ENCODE results near the gene KASH5. TPM values are rescaled to one million over a fixed set of nuclear protein-coding genes. Genes with fewer than 3 reads are reported as not detected.

Gene KASH5
- total RNA-seq, 1 experiment from 2014 or later, result not detected

DNA sequence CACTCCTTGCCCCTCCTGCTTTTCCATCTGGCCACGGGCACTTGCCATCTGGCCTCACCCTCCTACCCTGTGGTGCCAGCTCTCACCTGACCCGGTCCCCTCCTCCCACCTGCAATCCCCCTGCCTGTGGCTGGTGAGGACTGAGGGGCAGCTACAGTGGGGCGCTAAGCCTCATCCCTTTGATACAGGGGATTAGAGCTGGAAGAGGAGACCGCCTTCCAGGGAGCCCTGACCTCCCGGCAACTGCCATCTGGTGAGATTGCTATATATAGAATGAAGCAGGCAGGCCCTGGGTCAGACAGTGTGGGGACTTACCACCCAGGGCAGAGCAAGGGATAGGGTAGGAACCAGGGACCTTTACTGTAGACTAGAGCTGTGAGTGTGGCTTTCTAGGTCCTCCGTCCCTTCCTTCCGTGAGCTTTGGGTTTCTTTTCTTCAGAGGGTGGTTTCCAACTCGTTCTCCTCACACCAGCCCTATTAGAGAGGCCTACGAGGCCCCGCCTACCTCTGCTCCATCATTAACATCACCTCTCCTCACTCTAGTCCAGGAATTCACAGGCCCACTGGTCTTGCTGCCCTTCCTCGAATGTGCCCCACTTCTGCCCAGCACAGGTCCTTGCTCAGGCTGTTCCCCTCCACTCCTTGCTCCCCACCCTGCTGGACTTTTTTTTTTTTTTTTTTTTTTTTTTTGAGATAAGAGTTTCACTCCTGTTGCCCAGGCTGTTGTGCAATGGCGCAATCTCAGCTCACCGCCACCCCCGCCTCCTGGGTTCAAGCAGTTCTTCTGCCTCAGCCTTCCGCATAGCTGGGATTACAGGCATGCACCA, 7.7 kb downstream of the KASH5 start:
- DNase-seq (ENCODE audit: low spot score), result no peak

DNA sequence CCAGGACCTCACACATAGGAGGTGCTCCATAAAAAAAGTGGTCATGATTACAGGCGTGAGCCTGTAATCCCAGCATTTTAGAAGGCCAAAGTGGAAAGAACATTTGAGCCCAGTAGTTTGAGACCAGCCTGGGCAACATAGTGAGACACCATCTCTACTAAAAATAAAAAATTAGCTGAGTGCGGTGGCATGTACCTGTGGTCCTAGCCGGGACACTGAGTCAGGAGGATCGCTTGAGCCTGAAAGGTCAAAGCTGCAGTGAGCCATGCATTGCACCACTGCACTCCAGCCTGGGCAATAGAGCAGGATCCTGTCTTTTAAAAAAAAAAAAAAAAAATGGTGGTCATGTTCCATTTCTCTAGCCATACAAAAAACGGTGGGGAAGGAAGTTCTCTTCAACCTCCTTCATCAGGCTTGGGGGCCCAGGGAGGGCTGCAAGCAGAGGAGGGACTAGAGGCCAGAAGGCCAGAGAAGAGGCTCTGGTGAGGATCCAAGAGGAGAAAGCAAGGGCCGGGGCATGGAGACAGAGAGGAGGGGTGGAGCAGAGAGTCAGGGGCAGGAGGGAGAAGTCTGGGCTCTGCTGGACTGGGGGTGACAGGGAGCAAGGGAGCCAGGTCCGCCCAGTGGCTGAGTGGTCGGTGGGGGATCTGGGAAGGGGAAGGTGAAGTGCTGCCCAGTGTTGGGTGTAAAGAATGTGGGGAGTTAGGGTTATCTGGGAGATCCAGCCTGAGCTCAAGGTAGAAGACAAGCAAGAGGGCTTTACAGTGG, 8.9 kb downstream of the KASH5 start:
- DNase-seq (ENCODE audit: low spot score), result no peak

DNA sequence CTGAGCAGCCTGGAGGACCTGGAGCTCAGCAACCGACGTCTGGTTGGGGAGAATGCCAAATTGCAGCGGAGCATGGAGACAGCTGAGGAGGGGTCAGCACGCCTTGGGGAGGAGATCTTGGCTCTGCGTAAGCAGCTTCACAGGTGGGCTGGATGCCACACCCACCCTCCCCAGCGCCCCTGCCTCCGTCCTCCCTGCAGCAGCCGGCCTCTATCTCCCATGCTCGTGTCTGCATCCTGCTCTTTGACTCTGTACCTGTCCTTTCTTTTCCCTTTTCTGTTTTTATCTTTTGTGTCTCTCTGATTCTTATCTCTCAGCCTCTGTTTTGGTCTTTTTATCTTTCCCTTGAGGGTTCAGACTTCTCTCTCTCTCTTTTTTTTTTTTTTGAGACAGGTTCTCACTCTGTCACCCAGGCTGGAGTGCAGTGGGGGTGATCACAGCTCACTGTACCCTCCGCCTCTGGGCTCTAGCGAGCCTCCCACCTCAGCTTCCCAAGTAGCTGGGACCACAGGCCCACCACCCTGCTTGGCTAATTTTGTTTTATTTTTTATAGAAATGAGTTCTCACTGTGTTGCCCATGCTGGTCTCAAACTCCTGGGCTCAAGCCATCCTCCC, 10.1 kb downstream of the KASH5 start:
- no peak for DNase-seq (ENCODE audit: low spot score)

DNA sequence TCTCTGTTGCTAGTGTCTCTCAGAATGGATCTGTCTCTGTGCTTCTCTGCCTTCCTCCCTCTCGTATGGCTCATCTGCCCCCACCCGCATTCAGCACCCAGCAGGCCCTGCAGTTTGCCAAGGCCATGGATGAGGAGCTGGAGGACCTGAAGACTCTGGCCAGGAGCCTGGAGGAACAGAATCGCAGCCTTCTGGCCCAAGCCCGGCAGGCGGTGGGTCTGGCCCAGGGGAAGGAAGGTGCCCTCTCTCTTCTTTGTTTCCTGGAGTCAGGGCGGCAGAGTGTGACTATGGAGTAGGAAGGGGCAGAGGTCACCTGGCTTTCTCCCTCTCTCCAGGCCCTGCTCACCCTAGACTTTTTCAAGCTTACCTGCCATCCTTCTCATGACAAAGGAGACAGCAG, 10.9 kb downstream of the KASH5 start:
- no peak for DNase-seq (ENCODE audit: low spot score)

DNA sequence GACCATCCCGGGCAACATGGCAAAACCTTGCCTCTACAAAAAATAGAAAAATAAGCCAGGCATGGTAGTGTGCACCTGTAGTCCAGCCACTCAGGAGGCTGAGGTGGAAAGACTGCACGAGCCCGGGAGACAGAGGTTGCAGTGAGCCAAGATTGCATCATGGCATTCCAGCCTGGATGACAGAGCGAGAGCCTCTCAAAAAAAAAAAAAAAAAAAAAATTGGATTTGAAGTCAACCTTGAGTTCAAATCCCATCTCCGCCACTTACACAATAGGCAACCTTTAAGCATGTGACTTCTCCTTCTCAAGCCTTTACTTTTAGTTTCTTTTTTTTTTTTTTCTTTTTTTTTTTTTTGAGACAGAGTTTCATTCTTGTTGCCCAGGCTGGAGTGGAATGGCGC, 12.0 kb downstream of the KASH5 start:
- DNase-seq (ENCODE audit: low spot score), result no peak

DNA sequence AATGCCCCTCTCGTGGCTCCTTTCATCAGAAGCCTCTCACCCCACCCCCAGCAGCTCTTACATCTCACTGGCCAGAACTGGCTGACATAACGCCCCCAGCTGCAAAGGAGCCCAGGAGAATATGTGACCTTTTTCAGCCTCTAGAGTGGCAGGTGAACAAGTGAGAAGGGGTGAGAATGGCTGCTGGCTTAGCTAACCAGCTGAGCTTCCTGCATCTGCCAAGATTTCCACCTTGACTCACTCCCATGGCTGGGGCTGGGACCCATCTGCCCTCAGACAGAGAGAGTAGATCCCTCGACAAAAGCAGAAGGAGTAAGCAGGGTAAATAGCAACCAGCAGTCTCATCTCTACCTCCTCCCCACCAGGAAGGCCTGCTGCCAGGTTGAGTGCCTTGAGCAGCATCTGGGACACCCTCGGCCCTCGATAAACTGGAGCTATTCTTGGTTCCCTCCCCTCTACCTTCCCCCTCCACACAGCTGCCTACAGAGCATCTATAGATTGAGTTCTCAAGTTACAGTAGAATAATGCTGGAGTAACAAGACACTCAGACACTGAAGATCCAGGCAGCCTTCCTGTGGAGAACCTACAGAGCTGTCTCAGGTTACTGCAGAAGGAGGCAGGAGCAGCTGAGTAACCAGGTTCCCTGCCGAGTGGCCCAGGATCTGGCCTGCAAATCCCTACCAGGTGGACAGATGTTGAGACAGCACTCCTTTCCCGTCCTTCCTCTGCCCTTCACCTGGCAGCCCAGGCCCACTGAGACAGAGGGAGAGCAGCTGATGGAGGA, 15.5 kb downstream of the KASH5 start:
- DNase-seq (ENCODE audit: low spot score), result no peak

DNA sequence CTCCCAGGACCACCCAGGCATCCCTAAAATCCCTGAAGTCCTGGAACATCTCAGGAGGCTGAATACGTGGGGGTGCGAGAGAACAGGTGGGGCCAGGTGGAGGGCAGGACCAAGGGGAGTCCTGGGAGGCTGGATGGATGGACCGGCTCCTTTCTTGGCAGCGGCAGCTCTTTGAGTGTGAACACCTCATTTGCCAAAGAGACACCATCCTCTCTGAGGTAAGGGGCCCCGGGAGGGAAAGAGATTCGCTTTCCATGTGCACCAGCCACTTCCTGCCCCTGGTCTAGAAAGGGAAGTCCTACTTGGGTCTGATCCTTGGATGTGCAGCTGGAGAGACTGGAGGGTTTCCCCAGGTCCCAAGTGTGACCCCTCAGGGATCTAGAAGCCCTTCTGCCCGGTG, 19.0 kb downstream of the KASH5 start:
- DNase-seq (ENCODE audit: low spot score), result no peak

DNA sequence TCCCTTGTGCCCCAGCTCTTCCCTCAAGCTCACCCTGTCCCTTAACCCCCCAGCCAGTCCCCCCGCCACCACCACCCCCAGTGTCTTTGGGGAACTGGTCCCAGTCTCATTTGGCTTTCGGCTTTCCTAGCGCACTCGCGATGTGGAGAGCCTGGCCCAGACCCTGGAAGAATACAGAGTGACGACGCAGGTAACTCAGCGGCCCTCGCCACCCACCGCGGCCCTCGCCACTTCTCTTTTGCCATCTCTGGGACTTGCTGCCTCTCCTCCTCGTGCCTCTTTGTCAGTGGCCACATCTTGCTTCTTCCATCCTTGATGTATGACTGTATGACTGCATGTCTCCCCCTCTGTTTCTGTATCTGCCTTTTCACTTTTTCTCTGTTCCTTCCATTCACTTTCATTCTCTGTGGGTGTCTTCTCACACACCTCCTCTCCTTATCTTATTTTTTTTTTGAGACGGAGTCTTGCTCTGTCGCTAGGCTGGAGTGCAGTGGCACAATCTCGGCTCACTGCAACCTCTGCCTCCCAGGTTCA, 19.5 kb downstream of the KASH5 start:
- DNase-seq (ENCODE audit: low spot score), result no peak

DNA sequence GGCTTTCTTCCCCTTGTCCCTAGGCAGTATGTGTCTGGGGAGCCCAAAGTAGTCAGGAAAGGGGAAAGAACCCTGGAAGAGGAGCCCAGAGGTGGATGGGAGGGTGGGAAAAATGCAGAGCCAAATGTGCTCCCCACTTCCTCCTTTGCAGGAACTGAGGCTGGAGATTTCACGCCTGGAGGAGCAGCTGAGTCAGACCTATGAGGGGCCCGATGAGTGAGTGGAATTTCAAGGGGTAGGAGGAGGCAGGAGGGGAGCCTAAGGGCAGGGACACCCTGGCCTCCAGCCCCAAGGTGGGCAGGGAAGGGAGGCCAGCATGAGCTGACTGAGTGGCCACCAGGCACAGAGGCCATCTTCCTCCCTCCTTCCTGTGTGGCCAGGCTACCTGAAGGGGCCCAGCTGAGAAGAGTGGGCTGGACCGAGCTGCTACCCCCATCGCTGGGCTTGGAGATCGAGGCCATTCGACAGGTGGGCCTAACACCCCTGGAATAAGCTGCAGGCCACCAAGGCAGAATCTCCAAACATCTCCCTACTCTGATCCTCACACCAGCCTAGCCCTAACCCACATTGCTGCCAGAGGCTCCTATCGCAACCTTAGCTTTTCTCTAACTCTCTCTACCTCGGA, 20.9 kb downstream of the KASH5 start:
- DNase-seq (ENCODE audit: low spot score), result no peak

DNA sequence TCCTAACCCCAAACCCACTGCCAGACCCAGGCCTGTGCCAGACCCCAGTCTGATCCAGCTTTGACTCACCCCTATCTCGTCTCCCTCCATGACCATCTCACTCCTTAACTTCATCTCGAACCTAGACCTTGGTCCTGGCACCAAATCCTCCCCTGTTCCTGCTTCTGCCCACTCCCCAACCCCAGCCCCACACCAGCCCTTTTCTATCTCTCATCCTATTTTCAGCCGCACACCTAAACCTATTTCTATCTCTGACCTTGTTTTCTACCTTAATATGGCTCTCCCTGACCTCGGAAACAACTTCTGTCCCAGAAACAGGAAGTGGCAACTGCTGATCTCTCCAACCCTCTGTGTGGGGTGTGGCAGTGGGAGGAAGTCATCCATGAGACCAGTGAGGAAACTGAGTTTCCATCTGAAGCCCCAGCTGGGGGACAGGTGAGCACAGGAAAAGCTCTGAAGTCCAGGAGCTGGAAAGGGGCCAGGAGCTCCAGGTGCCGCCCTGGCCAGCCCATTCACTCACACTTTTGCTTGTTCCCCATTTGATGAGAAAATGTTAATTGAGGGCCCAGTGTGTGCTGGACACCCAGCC, 21.5 kb downstream of the KASH5 start:
- DNase-seq (ENCODE audit: low spot score), result no peak

DNA sequence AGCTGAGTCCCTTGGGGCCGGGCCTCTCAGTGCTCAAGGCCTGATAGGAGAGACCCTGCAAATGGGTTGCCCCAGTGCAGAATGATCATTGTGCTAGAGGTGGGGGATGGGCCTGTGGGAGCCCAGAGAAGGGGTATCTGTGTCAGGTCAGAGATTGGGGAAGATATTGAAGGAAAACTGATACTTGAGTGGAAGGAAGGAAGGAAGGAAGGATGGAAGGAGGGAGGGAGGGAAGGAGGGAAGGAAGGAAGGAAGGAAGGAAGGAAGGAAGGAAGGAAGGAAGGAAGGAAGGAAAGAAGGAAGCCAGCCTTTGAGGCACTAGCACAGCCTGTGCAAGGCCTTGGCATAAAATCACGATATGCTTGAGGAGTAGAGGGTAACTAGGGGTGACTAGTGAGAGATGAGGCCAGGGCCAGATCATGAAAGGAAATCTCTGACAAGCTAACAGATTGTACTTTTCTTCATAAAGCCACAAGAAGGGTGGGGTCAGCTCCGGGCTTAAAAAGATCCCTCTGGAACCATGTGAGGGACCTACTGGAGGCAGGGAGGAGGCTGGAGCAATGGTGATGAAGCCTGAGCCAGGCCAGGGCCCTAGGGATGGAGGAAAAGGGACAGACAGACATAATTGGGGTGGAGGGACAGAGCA, 23.8 kb downstream of the KASH5 start:
- no peak for DNase-seq (ENCODE audit: low spot score)

DNA sequence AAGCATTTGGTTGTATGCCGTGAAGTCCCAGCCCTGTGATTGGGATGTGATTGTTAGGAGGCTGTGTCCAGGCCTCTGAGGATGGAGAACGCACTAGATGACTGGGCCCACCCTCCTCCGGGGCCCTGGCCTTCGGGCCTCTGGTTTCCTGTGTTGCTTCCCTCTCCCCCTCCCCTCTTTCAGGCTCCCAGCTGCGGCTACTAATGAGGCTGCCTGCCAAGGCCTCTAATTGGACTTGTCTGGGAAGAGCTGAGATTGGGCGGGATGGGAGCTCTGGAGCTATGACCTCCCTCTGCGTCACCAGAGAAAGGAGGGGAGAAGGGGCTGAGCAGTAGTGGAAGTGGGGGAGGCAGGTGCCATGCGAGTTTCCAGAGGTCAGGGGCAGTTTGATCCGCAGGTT, 25.3 kb downstream of the KASH5 start:
- DNase-seq (ENCODE audit: low spot score), result no peak

DNA sequence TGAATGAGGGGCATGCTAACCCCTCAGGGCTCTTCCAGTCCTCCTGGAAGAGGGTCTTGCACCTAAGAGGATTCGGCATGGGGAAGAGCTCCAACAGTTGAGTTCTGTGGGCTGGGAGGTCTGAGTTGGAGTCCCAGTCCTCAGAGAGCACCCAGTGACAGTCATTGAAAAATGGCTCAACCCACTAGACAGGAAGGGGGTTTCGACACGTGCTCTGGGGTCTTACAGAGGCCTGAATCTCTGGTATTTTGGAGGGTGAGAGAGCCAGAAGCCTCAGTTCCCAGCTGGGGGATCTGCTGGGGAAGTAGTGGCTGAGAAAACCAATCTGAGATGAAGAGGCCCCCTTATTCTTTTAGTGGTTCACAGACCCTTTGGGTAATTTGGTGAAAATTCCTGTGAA, 26.2 kb downstream of the KASH5 start:
- DNase-seq (ENCODE audit: low spot score), result no peak

DNA sequence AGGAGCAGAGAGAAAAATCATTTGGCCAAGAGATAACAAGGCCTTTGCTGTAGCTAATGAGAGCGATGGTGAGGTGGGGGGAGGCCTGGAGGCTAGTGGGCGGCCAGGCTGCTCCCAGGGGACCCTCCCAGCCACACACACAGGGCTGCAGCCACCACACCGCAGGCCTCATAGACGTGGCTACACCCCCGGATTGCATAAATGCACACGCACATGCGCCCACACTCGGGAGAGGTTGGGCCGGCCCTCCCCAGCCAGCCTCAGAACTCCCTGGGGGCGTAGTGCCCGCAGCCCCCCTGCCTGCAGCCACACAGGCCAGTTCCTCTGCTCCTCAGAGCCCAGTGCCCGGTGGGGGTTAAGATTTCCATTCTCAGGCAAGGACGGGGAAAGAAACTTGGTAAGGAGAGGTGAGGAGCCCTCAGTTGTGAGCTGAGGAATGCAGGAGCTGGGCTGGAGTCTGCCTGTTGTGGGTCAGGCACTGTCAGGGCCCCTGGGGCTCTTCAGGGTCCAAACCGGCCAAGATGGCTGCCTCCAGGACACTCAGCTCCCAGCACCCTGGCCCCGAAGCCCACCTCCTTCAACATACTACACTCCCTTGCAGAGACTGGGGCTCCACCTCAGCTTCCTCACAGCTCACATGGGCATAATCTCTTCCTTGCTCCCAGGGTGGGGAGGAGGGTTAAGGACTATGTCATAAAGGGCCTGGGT, 27.2 kb downstream of the KASH5 start:
- DNase-seq (ENCODE audit: low spot score), result no peak

DNA sequence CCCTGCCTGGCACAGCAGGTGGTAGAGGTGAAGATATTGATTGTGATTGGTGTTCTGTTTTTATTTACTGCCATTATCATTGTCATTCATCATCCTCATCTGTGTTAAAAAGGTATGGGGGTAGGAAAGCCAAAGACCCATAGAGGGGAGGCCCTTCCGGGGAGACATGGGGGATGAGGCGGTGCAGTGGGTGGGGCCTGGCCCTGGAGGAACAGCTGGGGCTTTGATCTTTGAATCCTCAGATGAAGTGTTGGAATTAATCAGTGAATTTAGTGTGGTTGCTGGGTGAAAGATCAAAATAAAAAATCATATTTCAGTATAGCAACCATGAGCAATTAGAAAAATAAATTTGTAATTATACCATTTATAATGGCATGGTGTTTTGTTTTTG, 27.8 kb downstream of the KASH5 start:
- no peak for DNase-seq (ENCODE audit: low spot score)

DNA sequence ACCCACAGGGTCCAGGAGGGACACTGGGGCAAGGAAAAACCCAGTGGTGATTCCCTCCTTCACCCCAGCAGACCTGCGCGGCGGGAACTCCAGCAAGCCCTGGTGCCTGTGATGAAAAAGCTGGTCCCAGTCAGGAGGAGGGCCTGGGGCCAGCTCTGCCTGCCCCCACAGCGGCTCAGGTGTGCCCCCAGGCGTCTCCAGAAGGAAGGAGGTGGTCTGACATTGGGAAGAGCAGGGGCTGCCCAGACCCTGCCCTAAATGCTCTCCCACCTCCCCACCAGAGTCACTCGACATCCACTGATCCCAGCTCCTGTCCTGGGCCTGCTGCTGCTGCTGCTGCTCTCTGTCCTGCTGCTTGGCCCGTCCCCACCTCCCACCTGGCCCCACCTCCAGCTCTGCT, 29.0 kb downstream of the KASH5 start:
- no peak for DNase-seq (ENCODE audit: low spot score)

DNA sequence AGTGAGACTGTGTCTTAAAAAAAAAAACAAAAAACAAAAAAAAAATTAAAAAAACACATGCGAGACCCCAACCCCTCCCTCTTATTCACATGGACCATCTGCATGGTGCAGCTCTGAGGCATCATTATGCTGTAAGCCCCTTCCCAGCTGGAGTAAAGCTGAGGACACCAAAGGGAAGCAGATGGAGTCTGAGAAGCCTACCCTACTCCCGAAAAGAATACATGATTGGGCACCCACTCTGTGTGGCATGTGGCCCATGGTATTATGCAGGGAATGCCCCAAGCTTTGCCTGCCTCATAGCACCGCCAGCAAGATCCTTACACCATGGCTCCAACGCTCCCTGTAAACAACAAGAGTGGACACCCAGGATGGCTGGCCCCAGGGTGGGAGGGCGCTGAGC, 30.5 kb downstream of the KASH5 start:
- DNase-seq (ENCODE audit: low spot score), result no peak

DNA sequence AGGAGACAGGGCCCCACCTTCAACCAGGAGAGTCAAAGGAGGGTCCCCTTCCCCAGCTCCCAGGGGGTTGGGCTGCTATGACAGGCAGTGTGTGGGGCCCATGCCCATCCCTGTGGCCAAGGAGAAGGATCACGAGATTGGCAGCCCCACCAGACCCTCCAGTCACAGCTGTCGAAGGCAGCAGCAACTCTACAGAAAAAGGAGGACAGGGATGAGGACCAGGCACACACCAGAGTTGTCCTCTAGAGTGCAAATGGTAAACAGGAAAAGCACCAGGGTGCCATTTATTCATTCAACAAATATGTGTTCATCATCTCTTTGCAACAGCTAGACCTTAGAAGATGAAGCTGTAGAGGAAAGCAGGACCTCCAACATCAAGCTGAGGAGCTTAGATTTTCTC, 31.1 kb downstream of the KASH5 start:
- DNase-seq (ENCODE audit: low spot score), result no peak

DNA sequence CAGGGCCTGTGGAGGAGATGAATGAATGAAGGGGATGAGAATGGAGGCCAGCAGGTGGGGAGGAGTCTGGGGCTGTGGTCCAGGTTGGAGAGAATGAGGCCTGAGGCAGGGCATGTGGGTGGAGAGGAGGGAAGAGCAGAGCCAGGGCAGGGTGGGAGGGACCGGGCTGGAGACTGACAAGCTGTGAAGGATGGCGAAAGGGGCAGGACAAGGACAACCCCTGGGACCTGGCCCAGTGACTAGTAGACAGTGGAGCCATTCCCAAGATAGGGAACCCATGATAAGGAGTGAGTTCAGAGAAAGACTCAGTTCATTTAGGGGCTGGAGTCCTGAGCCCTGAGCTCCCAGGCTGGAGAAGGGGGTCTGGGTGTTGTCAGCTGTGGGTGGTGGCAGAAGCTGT, 32.2 kb downstream of the KASH5 start:
- no peak for DNase-seq (ENCODE audit: low spot score)
